Activated naive CD8-positive, alpha-beta T cell treated with anti-CD3 and anti-CD28 coated beads, Interleukin-2, amount 50 U/mL, for 16 hours (primary cell): ENCODE data around the gene DNAJA3.

Experiments
- DNase-seq: peaks from one replicate; pipeline ENCODE4 v3.0.0-alpha.2; 2020; ENCODE audit warnings: low read depth, low spot score

The DNAJA3 gene

DNA sequence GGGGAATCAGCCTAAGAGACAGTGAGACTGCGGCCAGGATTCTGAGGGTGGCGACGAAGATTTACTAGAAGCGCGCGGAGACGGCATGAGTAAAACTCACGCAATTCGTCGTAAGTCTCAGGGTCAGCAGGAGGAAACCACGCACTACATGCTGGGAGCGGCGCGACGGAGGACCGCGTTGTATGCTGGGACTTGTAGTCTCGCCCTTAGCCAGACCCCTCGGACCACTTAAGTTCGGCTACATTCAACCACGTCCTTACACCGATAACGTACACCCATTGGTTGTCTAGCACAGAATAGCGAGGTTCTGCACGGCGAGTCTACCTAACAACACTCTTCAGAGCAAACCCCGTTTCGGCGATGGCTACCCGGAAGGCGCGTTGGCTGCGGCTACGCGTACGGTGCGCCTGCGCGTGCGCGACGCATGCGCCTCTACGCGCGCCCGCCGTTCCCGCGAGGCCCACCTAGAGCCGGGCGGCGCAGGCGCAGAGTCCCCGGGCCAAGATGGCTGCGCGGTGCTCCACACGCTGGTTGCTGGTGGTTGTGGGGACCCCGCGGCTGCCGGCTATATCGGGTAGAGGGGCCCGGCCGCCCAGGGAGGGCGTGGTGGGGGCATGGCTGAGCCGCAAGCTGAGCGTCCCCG lies at the start of gene DNAJA3:
TSS of gene DNAJA3 (plus strand) at position 491 of the 643 bp plus-strand sequence. CDS start at position 505, 14 bp downstream.
- DNase-seq = peak; percentile 82

DNA sequence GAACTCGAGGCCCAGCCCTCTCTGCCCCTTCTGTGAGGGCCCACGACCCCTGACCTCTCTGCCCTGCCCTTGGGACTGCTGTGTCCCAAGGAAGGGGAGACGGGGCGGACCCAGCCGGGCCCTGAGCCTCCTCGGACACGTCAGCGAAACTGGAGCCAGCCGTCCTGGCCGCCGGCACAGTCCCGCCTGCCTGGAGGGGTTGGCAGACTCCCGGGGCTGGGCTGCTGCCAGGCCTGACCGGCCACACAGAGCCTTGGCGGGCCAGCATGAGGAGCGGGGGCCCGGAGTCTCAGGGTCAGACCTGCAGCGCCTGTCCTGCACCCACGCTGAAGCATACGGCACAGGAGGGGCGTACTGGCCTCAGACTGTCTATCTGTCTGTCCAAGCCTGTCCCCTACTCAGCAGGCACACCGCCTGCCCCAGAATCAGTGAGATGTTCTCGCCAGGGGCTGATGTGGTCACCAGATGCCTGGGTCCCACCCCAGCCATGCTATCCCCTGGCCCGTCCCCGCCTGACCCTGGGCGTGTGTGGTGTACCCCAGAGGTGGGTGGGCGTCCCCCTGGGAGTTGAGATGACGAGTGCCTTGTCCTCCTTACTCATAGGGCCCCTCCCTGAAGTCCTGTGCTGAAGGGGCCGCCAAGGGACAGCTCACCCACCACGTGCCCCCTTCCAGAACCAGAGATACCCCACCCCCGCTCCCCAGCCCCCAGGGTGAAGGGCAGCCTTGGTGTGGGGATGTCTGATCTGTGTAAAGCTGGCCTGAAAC lies 49.4 kb upstream of the DNAJA3 start:
- DNase-seq = no peak

DNA sequence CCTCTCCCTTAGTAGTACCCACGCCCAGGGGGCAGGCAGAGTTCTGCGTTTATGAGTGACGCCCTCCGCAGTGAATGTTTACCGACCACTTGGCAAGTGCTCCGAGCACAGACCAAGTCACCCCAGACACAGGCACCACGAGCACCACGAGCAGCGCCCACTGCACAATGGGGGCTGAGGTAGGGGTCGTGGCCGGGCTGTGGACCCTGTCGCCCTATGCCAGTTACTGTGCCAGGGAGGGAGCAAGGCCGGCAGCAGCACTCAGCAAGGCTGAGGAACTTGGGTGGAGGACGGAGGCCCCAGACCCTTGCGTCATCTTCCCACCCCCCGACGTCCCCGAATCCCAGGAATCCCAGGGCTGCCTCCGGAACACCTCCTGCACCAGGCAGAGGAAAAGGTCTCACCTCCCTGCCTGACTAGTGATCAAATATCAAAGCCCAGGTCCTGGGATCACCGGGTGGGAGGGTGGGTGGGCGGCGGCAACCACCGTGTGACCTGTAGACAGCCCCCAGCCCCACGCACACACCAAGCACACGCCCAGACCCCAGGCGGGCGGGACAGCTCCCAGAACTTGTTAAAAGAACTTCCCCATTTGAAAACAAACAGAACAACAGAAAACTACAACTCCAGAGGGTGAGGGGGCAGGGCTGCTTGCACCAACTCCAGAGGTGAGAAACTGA lies 48.6 kb upstream of the DNAJA3 start:
- no peak for DNase-seq

DNA sequence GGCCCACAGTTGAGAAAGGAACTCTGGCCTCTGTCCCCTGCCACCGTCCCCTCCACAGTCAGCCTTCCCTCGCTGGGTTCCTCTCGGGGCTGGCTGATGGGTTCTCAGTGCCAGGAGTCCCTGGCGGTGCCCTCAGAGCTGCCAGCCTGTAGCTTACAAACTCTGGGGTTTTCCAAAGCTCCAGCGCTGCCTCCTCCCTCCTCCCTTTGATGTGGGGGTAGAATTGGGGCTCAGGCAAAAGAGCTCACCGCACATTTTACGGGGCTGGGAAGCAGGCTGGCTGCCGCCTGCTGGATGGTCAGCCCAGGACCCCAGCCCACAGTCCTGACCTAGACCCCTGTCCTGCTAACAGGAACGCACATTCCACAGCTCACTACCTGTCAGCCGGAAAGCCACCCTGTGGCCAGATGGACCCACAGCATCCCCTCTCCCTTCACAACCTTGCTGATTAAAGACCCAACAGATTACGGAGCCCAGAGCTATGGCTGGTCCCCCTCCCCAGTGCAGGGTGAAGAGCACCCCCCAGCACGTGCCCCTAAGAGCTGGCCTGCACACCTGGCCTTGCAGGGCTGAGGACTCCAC lies 48.0 kb upstream of the DNAJA3 start:
- no peak for DNase-seq

DNA sequence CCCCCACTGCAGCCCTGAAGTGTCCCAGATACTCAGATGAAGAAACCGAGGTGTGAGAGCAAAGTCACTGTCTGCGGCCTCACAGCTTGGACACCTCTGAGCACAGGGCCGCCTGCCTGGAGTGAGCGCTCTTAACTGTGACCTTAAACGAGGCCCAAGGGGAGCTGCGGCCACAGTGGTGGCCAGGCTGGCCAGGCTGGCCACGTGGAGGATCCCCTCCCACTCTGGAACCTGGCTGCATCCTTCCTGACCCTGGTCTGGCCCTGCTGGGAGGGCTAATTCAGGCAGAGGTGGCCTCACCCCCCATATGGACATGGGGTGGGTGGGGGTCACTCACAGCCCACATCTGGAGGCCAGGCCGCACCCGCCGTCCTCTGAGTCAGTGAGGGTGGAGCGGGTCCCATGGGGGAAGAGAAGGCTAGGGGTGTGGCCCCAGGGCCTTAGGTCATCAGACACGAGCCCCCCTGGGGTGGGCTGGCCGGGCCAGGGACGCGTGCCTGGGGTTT lies 47.5 kb upstream of the DNAJA3 start:
- DNase-seq = no peak

DNA sequence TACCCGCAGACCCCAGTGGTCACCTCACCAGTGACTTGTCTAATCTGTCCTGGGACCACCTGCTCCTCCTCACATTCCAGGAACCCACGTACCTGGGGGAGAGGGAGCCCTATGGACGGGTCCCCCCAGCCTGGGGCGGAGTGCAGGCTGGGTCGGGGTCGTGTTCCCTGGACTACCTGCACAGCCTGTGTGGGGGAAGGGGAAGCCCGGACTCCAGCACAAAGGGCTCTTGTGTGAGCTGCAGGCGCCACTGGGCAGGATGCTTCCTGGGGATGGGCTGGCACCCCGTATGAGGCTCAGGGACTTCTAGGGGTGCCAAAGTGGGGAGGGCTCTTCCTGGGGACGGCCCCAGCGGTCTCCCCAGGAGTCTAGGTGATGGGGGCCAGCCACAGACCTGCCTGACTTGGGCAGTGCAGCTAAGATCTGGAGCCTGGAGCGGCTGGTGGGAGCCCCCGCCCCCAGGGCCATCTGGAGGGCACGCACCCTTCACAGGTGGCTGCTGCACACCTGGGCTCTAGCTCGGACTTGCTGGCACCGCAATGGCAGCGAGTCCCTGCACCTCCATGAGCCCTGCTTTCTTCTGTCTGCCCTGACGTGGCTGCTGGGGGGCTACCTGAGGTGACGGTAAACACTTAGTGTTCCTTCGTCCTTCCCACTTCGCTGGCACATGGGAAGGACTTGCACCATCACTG lies 46.5 kb upstream of the DNAJA3 start:
- DNase-seq = no peak

DNA sequence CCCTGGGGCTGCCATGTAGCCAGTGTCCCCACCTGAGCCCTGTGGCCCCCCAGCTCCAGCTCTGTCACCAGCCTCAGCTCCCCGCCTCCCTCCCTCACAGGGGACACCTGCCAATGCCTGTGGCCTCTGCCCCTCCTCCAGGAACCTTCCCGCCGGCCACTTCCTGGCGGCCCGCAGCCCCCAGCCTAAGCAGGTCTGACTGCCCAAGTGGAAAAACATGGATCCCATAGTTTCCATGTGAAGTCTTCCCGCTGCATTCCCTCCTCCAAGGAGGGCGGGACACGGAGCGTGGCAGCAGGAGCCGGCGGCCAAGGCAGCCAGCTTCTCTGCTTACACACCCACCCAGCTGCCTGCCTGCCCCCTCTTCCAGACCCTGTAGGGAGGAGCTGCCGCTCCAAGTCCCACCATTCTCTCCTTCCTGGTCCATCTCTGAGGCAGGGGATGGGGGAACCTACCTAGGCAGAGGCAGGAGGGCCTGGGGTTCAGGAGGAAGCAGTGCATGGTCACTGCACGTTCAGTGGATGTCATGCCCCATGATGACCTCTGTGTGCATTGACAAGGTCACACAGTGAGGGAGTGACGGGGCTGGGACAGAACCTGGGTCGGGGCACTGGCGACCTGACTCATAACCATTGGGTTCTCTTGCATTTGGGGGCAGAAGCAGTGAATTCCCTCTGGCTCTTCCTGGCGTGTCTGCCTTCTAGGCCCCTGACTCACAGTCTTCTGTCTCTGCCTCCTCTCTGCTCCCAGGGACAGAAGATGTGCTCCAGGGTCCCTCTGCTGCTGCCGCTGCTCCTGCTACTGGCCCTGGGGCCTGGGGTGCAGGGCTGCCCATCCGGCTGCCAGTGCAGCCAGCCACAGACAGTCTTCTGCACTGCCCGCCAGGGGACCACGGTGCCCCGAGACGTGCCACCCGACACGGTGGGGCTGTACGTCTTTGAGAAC lies 45.3 kb upstream of the DNAJA3 start:
- DNase-seq = no peak

DNA sequence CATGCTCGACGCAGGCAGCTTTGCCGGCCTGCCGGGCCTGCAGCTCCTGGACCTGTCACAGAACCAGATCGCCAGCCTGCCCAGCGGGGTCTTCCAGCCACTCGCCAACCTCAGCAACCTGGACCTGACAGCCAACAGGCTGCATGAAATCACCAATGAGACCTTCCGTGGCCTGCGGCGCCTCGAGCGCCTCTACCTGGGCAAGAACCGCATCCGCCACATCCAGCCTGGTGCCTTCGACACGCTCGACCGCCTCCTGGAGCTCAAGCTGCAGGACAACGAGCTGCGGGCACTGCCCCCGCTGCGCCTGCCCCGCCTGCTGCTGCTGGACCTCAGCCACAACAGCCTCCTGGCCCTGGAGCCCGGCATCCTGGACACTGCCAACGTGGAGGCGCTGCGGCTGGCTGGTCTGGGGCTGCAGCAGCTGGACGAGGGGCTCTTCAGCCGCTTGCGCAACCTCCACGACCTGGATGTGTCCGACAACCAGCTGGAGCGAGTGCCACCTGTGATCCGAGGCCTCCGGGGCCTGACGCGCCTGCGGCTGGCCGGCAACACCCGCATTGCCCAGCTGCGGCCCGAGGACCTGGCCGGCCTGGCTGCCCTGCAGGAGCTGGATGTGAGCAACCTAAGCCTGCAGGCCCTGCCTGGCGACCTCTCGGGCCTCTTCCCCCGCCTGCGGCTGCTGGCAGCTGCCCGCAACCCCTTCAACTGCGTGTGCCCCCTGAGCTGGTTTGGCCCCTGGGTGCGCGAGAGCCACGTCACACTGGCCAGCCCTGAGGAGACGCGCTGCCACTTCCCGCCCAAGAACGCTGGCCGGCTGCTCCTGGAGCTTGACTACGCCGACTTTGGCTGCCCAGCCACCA lies 44.4 kb upstream of the DNAJA3 start:
- DNase-seq = no peak

DNA sequence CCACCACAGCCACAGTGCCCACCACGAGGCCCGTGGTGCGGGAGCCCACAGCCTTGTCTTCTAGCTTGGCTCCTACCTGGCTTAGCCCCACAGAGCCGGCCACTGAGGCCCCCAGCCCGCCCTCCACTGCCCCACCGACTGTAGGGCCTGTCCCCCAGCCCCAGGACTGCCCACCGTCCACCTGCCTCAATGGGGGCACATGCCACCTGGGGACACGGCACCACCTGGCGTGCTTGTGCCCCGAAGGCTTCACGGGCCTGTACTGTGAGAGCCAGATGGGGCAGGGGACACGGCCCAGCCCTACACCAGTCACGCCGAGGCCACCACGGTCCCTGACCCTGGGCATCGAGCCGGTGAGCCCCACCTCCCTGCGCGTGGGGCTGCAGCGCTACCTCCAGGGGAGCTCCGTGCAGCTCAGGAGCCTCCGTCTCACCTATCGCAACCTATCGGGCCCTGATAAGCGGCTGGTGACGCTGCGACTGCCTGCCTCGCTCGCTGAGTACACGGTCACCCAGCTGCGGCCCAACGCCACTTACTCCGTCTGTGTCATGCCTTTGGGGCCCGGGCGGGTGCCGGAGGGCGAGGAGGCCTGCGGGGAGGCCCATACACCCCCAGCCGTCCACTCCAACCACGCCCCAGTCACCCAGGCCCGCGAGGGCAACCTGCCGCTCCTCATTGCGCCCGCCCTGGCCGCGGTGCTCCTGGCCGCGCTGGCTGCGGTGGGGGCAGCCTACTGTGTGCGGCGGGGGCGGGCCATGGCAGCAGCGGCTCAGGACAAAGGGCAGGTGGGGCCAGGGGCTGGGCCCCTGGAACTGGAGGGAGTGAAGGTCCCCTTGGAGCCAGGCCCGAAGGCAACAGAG lies 43.5 kb upstream of the DNAJA3 start:
- DNase-seq = no peak

DNA sequence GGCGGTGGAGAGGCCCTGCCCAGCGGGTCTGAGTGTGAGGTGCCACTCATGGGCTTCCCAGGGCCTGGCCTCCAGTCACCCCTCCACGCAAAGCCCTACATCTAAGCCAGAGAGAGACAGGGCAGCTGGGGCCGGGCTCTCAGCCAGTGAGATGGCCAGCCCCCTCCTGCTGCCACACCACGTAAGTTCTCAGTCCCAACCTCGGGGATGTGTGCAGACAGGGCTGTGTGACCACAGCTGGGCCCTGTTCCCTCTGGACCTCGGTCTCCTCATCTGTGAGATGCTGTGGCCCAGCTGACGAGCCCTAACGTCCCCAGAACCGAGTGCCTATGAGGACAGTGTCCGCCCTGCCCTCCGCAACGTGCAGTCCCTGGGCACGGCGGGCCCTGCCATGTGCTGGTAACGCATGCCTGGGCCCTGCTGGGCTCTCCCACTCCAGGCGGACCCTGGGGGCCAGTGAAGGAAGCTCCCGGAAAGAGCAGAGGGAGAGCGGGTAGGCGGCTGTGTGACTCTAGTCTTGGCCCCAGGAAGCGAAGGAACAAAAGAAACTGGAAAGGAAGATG lies 42.8 kb upstream of the DNAJA3 start:
- DNase-seq = no peak

DNA sequence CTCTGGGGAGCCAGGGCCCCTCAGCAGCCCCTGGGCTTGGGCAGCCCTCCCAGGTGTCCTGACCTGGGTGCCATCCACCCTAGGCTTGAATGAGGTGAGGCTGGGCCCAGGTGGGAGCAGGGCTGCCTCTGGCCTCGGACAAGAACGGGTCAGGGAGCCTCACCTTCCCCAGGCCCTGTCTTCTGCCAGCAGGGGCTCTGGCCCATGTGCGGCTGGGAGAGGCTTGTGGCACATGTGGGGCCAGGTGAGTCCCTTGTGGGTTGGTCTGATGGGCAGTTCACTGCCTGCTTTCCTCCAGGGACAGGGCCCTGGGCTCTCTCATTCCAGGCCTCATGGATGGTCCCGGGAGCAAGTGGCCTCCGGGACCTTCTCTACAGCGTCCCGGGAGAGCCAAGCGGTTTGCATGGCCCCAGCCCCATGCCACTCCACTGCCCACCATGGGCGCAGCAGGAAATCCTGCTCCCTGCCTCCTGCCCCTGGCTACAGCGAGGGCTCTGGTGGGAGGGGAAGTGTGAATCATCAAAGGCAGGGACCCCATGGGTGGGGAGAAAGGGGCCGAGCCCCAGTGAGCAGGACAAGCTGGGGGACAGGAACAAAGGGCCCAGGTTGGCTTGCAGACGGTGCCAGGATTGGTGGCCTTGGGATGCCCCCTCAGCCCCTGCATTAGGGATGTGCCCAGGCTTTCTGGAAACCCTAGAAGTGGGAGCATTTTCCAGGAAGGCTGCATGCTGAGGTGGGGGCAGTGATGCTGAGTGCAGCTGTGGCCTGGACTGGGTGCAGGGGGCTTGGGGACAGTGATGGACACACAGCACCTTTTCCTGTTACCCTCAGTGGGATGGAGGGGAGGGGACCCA lies 41.9 kb upstream of the DNAJA3 start:
- no peak for DNase-seq

DNA sequence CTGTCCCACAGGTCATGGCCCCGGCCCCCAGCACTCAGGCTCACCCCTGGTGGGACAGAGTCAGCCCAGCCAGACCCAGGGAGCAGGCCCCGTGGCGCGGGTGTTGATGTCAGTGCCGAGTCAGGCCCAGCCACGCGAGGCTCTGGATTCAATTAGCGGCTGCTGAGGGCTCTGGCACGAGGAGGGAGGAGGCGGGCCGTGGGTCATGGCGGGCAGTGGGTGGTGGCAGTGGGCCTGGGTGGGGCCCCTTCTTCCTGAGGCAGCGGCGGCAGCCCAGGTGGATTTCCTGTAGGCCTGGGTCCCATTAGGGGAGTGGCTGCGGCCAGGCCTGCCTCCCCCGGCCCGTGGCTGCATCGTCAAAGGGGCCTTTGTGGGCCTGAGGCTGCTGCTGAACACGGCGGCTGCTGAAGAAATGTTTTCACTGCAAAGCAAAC lies 41.1 kb upstream of the DNAJA3 start:
- no peak for DNase-seq

DNA sequence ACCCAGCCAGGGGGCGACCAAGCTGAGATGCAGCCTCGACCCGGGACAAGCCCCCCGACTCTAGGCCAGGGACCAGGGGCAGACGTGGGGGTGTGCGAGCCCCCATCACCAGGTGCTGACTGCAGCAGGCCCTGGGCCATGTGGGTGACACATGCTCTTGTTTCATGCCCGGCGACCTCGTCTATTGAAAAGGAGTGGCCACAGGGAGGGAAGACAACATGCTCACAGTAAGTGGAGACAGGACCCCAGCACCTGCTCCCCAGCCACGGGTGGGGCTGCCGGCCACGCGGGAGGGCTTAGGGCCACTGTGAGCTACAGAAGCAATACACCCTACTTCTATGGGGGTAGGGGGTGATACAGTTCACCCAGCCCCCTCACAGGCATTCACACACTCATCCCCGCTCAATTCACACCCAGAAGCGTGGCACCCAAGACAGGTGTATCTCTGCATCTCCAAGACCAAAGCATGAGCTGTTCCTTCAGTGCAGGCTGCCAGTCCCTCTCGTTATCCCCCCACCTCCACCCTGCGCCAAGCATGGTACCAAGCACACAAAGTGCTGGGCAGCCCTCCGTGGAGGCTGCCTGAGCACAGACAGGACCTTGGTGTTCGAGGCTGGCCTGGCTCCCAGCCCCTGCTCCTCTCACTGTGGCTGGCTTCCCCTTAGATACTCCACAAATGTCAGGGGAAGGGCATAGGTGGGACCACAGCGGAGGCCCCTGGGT lies 40.4 kb upstream of the DNAJA3 start:
- DNase-seq = no peak

DNA sequence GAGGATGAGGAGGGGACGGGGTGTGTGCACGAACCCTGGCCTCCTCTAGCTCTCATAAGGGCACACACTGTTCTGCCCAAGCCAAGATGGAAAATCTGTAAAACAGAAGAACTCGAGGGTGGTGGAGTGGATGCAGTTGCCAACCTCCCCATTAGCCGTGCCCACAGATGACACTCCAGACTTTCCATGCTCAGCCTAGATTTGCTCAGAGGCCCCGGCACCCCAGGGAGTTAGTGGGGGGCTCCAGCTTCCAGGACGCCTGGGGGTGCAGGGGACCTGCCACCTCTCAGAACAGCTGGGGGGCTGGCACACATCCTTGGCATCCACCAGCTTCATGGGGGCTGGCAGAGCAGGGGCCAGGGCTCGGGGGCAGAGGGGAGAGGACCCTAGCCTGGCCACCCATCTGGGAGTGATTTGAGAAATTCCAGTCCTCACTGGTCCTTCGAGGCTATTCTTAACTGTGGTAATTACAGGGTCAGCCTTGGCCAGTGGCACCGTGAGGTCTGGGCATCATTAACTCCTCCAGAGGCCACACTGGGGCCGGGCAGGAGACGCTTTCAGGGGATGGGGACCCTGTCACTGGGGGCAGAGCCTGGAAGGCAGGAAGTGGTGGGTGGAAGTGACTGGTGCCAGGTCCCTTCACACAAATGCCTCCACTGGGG lies 39.7 kb upstream of the DNAJA3 start:
- DNase-seq = no peak

DNA sequence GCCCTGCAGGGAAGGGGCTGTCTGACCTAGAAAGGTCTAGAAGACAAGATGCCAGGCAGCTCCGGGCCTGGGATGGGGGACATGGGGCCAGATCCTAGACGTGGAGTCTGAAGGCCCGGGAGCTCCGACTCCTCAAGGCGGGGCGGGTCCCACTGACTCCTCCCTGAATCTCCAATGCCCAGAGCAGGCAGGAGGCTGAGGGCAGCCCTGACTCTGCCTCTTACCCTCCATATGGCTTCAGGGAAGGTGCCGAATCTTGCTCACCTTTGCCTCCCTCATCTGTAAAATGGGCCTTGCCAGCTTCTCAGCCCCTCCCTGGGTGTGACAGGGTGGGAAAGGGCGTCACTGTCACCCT lies 39.2 kb upstream of the DNAJA3 start:
- no peak for DNase-seq

DNA sequence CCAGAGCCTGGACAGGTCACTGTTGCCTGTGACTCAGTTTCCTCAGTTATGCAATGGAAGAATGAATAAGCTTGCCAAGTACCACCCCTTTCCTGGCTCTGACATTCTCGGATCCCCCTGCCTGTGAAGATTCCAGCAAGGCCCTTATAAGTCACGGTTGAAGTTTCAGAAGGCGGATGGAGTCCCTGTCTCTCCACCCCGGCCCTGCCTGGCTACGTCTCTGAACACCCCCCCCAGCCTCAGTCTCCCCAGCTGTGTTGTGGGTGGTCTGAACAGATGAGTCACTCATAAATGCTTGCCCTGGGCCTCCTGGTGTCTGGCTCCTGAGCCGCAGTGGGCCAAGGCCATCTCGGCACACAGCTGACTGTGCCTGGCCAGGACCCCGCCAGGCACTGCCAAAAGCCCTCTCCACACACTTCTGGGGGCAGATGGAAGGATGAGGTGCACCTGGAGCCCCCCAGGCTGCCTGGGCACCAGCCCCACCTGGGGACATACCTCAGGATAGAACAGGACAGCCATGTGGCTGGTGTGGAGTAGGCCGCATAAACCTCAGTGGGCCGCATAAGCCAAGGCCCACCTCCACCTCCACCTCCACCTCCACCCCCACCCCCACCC lies 38.6 kb upstream of the DNAJA3 start:
- no peak for DNase-seq
